Mesenteric fat pad (tissue), 1 donor: Measurements from ENCODE around the gene STK17A. TPM values are rescaled to one million over a fixed set of nuclear protein-coding genes. Genes with fewer than 3 reads are reported as not detected.
A peak's percentile ranks its signal among the peaks of the same experiment; 100 is the strongest.

ENCODE experiments used
- DNase-seq: peaks from one replicate; pipeline ENCODE4 v3.0.0-alpha.2; 2020; ENCODE audit warnings: low spot score
- long read RNA-seq: library from polyadenylated mRNA; unstranded; transcript quantifications from one replicate; pipeline ENCODE4 v2.0.0, GENCODE V29; 2020
- total RNA-seq: library from RNA; stranded (reverse); fragmentation: NEBNext Ultra II Directional; extraction: Animal tissue kit (Norgen Biotek cat#: 25700); gene quantifications from one replicate; pipeline ENCODE4 v1.2.1, GENCODE V29; 2021
- donor health status: DM: yes; HTN: yes; CAD: no.

The STK17A gene
- 29.4 TPM for total RNA-seq
- long read RNA-seq, transcript STK17A-201 (7 exons, 3,368 nt) = major isoform, 22 of 43 reads
- long read RNA-seq, partial matches to known transcripts = 7 of 43 reads
- long read RNA-seq, other reads (novel, unspliced or antisense) = 14 of 43 reads

- DNase-seq = peak; percentile 98
These were observed at the start of gene STK17A for GRCh38 chr7:43582503-43583423. Gene STK17A, plus strand, starts transcription at chr7:43583108. Its CDS starts 136 bp downstream, at chr7:43583244.

- no peak for DNase-seq
These were observed 49.0 kb upstream of the STK17A start for GRCh38 chr7:43533801-43534479.

- DNase-seq = no peak
These were observed 47.9 kb upstream of the STK17A start for GRCh38 chr7:43535031-43535451.

- DNase-seq = no peak
These were observed 46.9 kb upstream of the STK17A start for GRCh38 chr7:43535810-43536585.

GRCh38 chr7:43536773-43537172 lies 46.1 kb upstream of the STK17A start:
- no peak for DNase-seq

- no peak for DNase-seq
These were observed 45.0 kb upstream of the STK17A start for GRCh38 chr7:43537765-43538403.

GRCh38 chr7:43538404-43538771 lies 44.5 kb upstream of the STK17A start:
- DNase-seq = no peak

- DNase-seq = no peak
These were observed 42.4 kb upstream of the STK17A start for GRCh38 chr7:43540471-43540870.

GRCh38 chr7:43542716-43543115 lies 40.2 kb upstream of the STK17A start:
- no peak for DNase-seq

- no peak for DNase-seq
These were observed 36.7 kb upstream of the STK17A start for GRCh38 chr7:43546231-43546630.

GRCh38 chr7:43550427-43550826 lies 32.5 kb upstream of the STK17A start:
- DNase-seq = no peak

- no peak for DNase-seq
These were observed 30.8 kb upstream of the STK17A start for GRCh38 chr7:43552122-43552521.

GRCh38 chr7:43553999-43554398 lies 28.9 kb upstream of the STK17A start:
- DNase-seq = no peak

- DNase-seq = no peak
These were observed 28.5 kb upstream of the STK17A start for GRCh38 chr7:43554423-43554822.

- DNase-seq = no peak
These were observed 24.9 kb upstream of the STK17A start for GRCh38 chr7:43557831-43558495.

GRCh38 chr7:43559171-43559945 lies 23.6 kb upstream of the STK17A start:
- no peak for DNase-seq

GRCh38 chr7:43559946-43560335 lies 23.0 kb upstream of the STK17A start:
- DNase-seq = no peak

- no peak for DNase-seq
These were observed 22.1 kb upstream of the STK17A start for GRCh38 chr7:43560742-43561330.

- no peak for DNase-seq
These were observed 20.5 kb upstream of the STK17A start for GRCh38 chr7:43562383-43562782.
